Measurements from ENCODE around the gene MRE11. TPM values are rescaled to one million over a fixed set of nuclear protein-coding genes. Genes with fewer than 3 reads are reported as not detected.

MRE11 gene
- total RNA-seq, 6 experiments from 2014 or later = 4.5 to 7.7 (median 5.0) TPM

- WGBS (ENCODE audit: insufficient coverage, low coverage, low lambda C conversion rate, missing lambda C conversion rate) = 9% methylated on average over 5 of the region's 5 CpGs
- peak; percentile 58 to 83 (median 67) for ATAC-seq
These were observed 25.9 kb upstream of the MRE11 start for GRCh38 chr11:94519478-94520084.

GRCh38 chr11:94518300-94518699, 24.7 kb upstream of the MRE11 start:
- no peak for ATAC-seq
- intact Hi-C loops (cut with DNase I) = no loop called here
- no peak for TF ChIP-seq CTCF (IDR thresholded peaks at IDR 0.05)
- no peak for TF ChIP-seq POLR2A (IDR thresholded peaks at IDR 0.05)

More at GRCh38 chr11:94519478-94520084, 25.9 kb upstream of the MRE11 start:
- H3K4me3 ChIP-seq = no peak overlapping the region
- H3K27ac ChIP-seq = no peak overlapping the region
- no peaks in the 10 kb centered on the region for H3K36me3 ChIP-seq
- H3K9me3 ChIP-seq = no peaks in the 10 kb centered on the region
- TF ChIP-seq CTCF (IDR thresholded peaks at IDR 0.05) (peak; percentile 62 to 72 (median 65)), POLR2A (IDR thresholded peaks at IDR 0.05) (no peak)
- no peaks in the 10 kb centered on the region for H3K4me1 ChIP-seq
- no peak for DNase-seq
- intact Hi-C loops (cut with DNase I) = loop anchor here in 1 of 2 donors (10.0 kb wide), 1 partner anchor 75 kb away; no protein-coding TSS in a partner anchor
- no peaks in the 10 kb centered on the region for H3K27me3 ChIP-seq

GRCh38 chr11:94516725-94517124, 23.1 kb upstream of the MRE11 start:
- Histone ChIP-seq H3K4me1 (peaks cover 0 to 14% (median 2%) of the 10 kb centered on the region in 4 donors), H3K27me3 (no peaks in the 10 kb centered on the region), H3K27ac (no peak overlapping the region), H3K9me3 (no peaks in the 10 kb centered on the region), H3K4me3 (no peak overlapping the region), H3K36me3 (no peaks in the 10 kb centered on the region)
- DNase-seq (no peak), ATAC-seq (no peak)
- intact Hi-C loops (cut with DNase I) = no loop called here
- WGBS (ENCODE audit: insufficient coverage, low coverage, low lambda C conversion rate, missing lambda C conversion rate) = 100% methylated on average over 1 of the region's 1 CpG
- TF ChIP-seq POLR2A (IDR thresholded peaks at IDR 0.05) (no peak), CTCF (IDR thresholded peaks at IDR 0.05) (no peak)

More at GRCh38 chr11:94518300-94518699, 24.7 kb upstream of the MRE11 start:
- H3K4me1 ChIP-seq = peaks cover 0 to 4% (median 1%) of the 10 kb centered on the region in 4 donors
- WGBS (ENCODE audit: insufficient coverage, low coverage, low lambda C conversion rate, missing lambda C conversion rate) = 35% methylated on average over 4 of the region's 4 CpGs
- no peaks in the 10 kb centered on the region for H3K27me3 ChIP-seq
- H3K4me3 ChIP-seq = no peak overlapping the region
- H3K36me3 ChIP-seq = no peaks in the 10 kb centered on the region
- H3K9me3 ChIP-seq = no peaks in the 10 kb centered on the region
- H3K27ac ChIP-seq = no peak overlapping the region
- DNase-seq = no peak

- no peaks in the 10 kb centered on the region for H3K36me3 ChIP-seq
- no peak overlapping the region for H3K4me3 ChIP-seq
- intact Hi-C loops (cut with DNase I) = no loop called here
- H3K27ac ChIP-seq = no peak overlapping the region
- no peaks in the 10 kb centered on the region for H3K9me3 ChIP-seq
- TF ChIP-seq POLR2A (IDR thresholded peaks at IDR 0.05) (no peak), CTCF (IDR thresholded peaks at IDR 0.05) (no peak)
- WGBS (ENCODE audit: insufficient coverage, low coverage, low lambda C conversion rate, missing lambda C conversion rate) = 82% methylated on average over 2 of the region's 2 CpGs
- no peak for DNase-seq
- no peak for ATAC-seq
- H3K4me1 ChIP-seq = peaks cover 0 to 14% (median 2%) of the 10 kb centered on the region in 4 donors
- no peaks in the 10 kb centered on the region for H3K27me3 ChIP-seq
These were observed 21.8 kb upstream of the MRE11 start for GRCh38 chr11:94515398-94515797.

All from right lobe of liver (tissue), 6 donors.